Suprapubic skin (tissue), 4 donors: ENCODE results near the gene XIAP. TPM values are rescaled to one million over a fixed set of nuclear protein-coding genes. Genes with fewer than 3 reads are reported as not detected.
A peak's percentile ranks its signal among the peaks of the same experiment; 100 is the strongest.
"Not testable (repeated sequence)": the region's sequence is repeated elsewhere in the genome, so short reads cannot be mapped to it uniquely, and the experiment has no call there.

Experiments
- DNase-seq, 2 donors: peaks; one replicate each; pipeline ENCODE4 v3.0.0-alpha.2; 2019; ENCODE audit warnings: low spot score in 2 of 2
- H3K27ac ChIP-seq: fragments of 200-600 bp; sonication (generic); one replicate; pipeline ENCODE4 v1.5.1; 2019
- H3K27me3 ChIP-seq: fragments of 200-600 bp; sonication (generic); one replicate; pipeline ENCODE4 v1.5.1; 2019
- H3K36me3 ChIP-seq: fragments of 200-600 bp; sonication (generic); one replicate; pipeline ENCODE4 v1.5.1; 2019
- H3K4me1 ChIP-seq: fragments of 200-600 bp; sonication (generic); one replicate; pipeline ENCODE4 v1.5.1; 2019
- H3K4me3 ChIP-seq: fragments of 200-600 bp; sonication (generic); one replicate; pipeline ENCODE4 v1.5.1; 2019; ENCODE audit warnings: mild to moderate bottlenecking
- H3K9me3 ChIP-seq: fragments of 200-600 bp; sonication (generic); one replicate; pipeline ENCODE4 v1.5.1; 2019
- EP300 ChIP-seq: sonication (generic); formaldehyde crosslinking; IDR thresholded peaks from one replicate; pipeline ENCODE4 v1.6.1; 2017; ENCODE audit warnings: antibody characterized with exemption
- POLR2A ChIP-seq, 2 donors: fragments of 450-650 bp; IDR thresholded peaks; one replicate each; pipeline ENCODE4 v1.6.1; 2017; ENCODE audit warnings: antibody characterized with exemption in 2 of 2, mild to moderate bottlenecking in 2 of 2, moderate library complexity in 2 of 2
- POLR2AphosphoS5 ChIP-seq, 3 donors: sonication (generic); formaldehyde crosslinking; IDR thresholded peaks; one replicate each; pipeline ENCODE4 v1.6.1; 2017; ENCODE audit warnings: antibody characterized with exemption in 3 of 3
- WGBS: methylation state at CpG from one replicate; pipeline ENCODE4 v1.1.5; 2018; 5-methylcytosine and 5-hydroxymethylcytosine counted together
- total RNA-seq, 4 donors: library from RNA; depleted of rRNA; stranded (reverse); fragments of >200 nt; gene quantifications; one replicate each; pipeline ENCODE4 v1.1.0, GENCODE V29; 2016
- TF ChIP-seq, protein P1 (sequence below), 2 donors: fragments of 200-600 bp in 1 of 2; fragments of 450-650 bp in 1 of 2; sonication (generic) in 1 of 2; IDR thresholded peaks; one replicate each; pipeline ENCODE4 v1.5.1; 2016 to 2019; ENCODE audit warnings: antibody characterized with exemption in 2 of 2, mild to moderate bottlenecking in 1 of 2, moderate library complexity in 1 of 2

Gene XIAP
- total RNA-seq: 10 to 100 TPM; 20.9 to 27.6 (median 24.4) TPM

- Histone ChIP-seq H3K4me3 (peak within 1 kb of the TSS; percentile 67), H3K27ac (peak within 1 kb of the TSS; percentile 98), H3K9me3 (no peaks in the 10 kb centered on the region), H3K4me1 (peaks cover 6% of the 10 kb centered on the region), H3K36me3 (no peaks in the 10 kb centered on the region), H3K27me3 (no peaks in the 10 kb centered on the region)
- TF ChIP-seq POLR2AphosphoS5 (IDR thresholded peaks at IDR 0.05) (peak in 1 of 3 donors; percentile 26), EP300 (no peak), POLR2A (IDR thresholded peaks at IDR 0.05) (peak in 1 of 2 donors; percentile 31)
- DNase-seq: peak; percentile 82 to 87
- 37% methylated on average over 26 of the region's 62 CpGs for WGBS
Observed at GRCh38 chrX:123859846-123860838, at the start of gene XIAP. XIAP (plus strand) TSS chrX:123860053; CDS start chrX:123885663, 25,610 bp downstream.

DNA sequence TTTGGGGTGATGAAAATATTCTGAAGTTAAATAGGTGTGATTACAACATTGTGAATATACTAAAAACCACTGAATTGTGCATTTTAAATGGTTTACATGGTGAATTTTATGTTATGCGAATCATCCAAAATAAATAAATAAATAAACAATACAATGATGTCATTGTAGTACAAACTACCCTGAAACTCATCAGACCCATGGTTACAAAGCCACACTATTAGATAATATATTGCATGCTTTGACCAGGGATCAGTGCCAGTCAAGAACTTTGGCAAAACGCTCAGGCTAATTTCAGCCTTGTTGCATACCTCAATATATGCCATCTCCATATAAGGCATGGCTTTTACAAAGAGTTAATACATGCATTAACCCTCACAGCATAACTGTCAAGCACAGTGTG is 45.5 kb upstream of the XIAP start:
- WGBS: 61% methylated on average over 2 of the region's 2 CpGs
- H3K4me1 ChIP-seq: no peaks in the 10 kb centered on the region
- no peaks in the 10 kb centered on the region for H3K27me3 ChIP-seq
- H3K27ac ChIP-seq: no peak overlapping the region
- TF ChIP-seq POLR2A (IDR thresholded peaks at IDR 0.05) (no peak), EP300 (no peak), POLR2AphosphoS5 (IDR thresholded peaks at IDR 0.05) (no peak)
- TF ChIP-seq, protein P1, sequence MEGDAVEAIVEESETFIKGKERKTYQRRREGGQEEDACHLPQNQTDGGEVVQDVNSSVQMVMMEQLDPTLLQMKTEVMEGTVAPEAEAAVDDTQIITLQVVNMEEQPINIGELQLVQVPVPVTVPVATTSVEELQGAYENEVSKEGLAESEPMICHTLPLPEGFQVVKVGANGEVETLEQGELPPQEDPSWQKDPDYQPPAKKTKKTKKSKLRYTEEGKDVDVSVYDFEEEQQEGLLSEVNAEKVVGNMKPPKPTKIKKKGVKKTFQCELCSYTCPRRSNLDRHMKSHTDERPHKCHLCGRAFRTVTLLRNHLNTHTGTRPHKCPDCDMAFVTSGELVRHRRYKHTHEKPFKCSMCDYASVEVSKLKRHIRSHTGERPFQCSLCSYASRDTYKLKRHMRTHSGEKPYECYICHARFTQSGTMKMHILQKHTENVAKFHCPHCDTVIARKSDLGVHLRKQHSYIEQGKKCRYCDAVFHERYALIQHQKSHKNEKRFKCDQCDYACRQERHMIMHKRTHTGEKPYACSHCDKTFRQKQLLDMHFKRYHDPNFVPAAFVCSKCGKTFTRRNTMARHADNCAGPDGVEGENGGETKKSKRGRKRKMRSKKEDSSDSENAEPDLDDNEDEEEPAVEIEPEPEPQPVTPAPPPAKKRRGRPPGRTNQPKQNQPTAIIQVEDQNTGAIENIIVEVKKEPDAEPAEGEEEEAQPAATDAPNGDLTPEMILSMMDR (IDR thresholded peaks at IDR 0.05): no peak
- DNase-seq: no peak
- H3K9me3 ChIP-seq: no peaks in the 10 kb centered on the region
- no peaks in the 10 kb centered on the region for H3K36me3 ChIP-seq
- H3K4me3 ChIP-seq: no peak overlapping the region

- not testable (repeated sequence) for DNase-seq, H3K9me3 ChIP-seq, H3K36me3 ChIP-seq, H3K27ac ChIP-seq, H3K4me3 ChIP-seq, H3K4me1 ChIP-seq, H3K27me3 ChIP-seq
- WGBS: 64% methylated on average over 8 of the region's 12 CpGs
Observed at GRCh38 chrX:123814934-123815394, 44.9 kb upstream of the XIAP start.

DNA sequence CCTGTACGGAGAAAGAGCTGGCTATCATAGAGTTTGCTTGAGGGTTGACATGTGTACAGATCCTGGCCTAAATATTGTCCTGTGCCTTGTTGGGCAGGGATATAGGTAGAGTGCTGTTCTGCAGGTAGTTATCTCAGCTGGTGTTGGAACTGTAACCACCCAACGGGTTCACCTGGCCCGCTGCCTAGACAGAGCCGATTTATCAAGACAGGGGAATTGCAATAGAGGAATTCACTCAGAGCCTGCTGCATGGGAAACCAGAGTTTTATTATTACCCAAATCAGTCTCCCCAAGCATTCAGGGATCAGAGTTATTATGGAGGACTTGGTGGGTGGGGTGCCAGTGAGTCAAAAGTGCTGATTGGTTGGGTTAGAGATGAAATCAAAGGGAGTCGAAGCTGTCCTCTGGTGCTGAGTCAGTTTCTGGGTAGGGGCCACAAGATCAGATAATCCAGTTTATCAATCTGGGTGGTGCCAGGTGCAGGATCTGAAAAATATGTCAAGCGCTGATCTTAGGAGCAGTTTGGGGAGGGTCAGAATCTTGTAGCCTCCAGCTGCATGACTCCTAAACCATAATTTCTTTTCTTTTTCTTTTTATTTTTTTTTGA is 42.5 kb upstream of the XIAP start:
- Histone ChIP-seq H3K4me3 (no peak overlapping the region), H3K27me3 (no peaks in the 10 kb centered on the region), H3K9me3 (no peaks in the 10 kb centered on the region), H3K36me3 (no peaks in the 10 kb centered on the region), H3K27ac (no peak overlapping the region), H3K4me1 (no peaks in the 10 kb centered on the region)
- DNase-seq: no peak
- 69% methylated on average over 6 of the region's 6 CpGs for WGBS
- TF ChIP-seq EP300 (no peak), POLR2A (IDR thresholded peaks at IDR 0.05) (no peak), POLR2AphosphoS5 (IDR thresholded peaks at IDR 0.05) (no peak)
- TF ChIP-seq, protein P1 (IDR thresholded peaks at IDR 0.05): no peak

GRCh38 chrX:123818243-123818642 is 41.6 kb upstream of the XIAP start:
- no peak overlapping the region for H3K27ac ChIP-seq
- no peaks in the 10 kb centered on the region for H3K36me3 ChIP-seq
- no peaks in the 10 kb centered on the region for H3K4me1 ChIP-seq

More at GRCh38 chrX:123818243-123818642, 41.6 kb upstream of the XIAP start:
- TF ChIP-seq POLR2AphosphoS5 (IDR thresholded peaks at IDR 0.05): no peak
- TF ChIP-seq, protein P1 (IDR thresholded peaks at IDR 0.05): no peak
- TF ChIP-seq EP300: no peak
- TF ChIP-seq POLR2A (IDR thresholded peaks at IDR 0.05): no peak
- DNase-seq: no peak
- H3K27me3 ChIP-seq: no peaks in the 10 kb centered on the region
- H3K9me3 ChIP-seq: no peaks in the 10 kb centered on the region
- H3K4me3 ChIP-seq: no peak overlapping the region
